Vagina (tissue), 2 donors: ENCODE data around the gene NCK1. TPM values are rescaled to one million over a fixed set of nuclear protein-coding genes. Genes with fewer than 3 reads are reported as not detected.
"Not testable (repeated sequence)": the region's sequence is repeated elsewhere in the genome, so short reads cannot be mapped to it uniquely, and the experiment has no call there.

Experiments
- DNase-seq, 2 donors: peaks; one replicate each; pipeline ENCODE4 v3.0.0-alpha.2; 2017; ENCODE audit errors: extremely low spot score in 2 of 2
- H3K27ac ChIP-seq: fragments of 200-600 bp; sonication (generic); one replicate; pipeline ENCODE4 v1.5.1; 2019
- H3K27me3 ChIP-seq: fragments of 200-600 bp; sonication (generic); one replicate; pipeline ENCODE4 v1.5.1; 2019
- H3K36me3 ChIP-seq, 2 donors: fragments of 200-600 bp; sonication (generic); one replicate each; pipeline ENCODE4 v1.5.1; 2017 to 2019
- H3K4me1 ChIP-seq: fragments of 200-600 bp; sonication (generic); one replicate; pipeline ENCODE4 v1.5.1; 2019
- H3K4me3 ChIP-seq, 2 donors: fragments of 200-600 bp; sonication (generic); 1 replicate in 1 of 2; 2 replicates in 1 of 2; pipeline ENCODE4 v1.5.1; 2016 to 2019
- H3K9me3 ChIP-seq: fragments of 200-600 bp; sonication (generic); one replicate; pipeline ENCODE4 v1.5.1; 2019
- CTCF ChIP-seq, 3 experiments: fragments of 450-650 bp in 2 of 3; fragments of 200-600 bp in 1 of 3; sonication (generic) in 1 of 3; IDR thresholded peaks; one replicate each; pipeline ENCODE4 v1.5.1; 2017 to 2019; ENCODE audit warnings: antibody characterized with exemption in 3 of 3, mild to moderate bottlenecking in 2 of 3, moderate library complexity in 2 of 3
- POLR2A ChIP-seq, 2 donors: fragments of 450-650 bp; IDR thresholded peaks; one replicate each; pipeline ENCODE4 v1.6.1; 2017; ENCODE audit warnings: antibody characterized with exemption in 2 of 2, mild to moderate bottlenecking in 2 of 2, moderate library complexity in 2 of 2
- POLR2AphosphoS5 ChIP-seq, 2 donors: sonication (generic); formaldehyde crosslinking; IDR thresholded peaks; one replicate each; pipeline ENCODE4 v1.9.0; 2017; ENCODE audit warnings: antibody characterized with exemption in 2 of 2, mild to moderate bottlenecking in 2 of 2, low read depth in 1 of 2; ENCODE audit not compliant: insufficient read depth in 1 of 2
- intact Hi-C: fragments of 100-400 bp; cut with DNase I; formaldehyde crosslinking; loops from one replicate; pipeline ENCODE4 v1.15.1; 2023
- total RNA-seq: library from RNA; depleted of rRNA; stranded (reverse); fragments of >200 nt; gene quantifications from one replicate; pipeline ENCODE4 v1.2.3, GENCODE V29; 2016

NCK1 gene
- total RNA-seq, 1 donor from 2014 or later, result 45.7 TPM

- Histone ChIP-seq H3K9me3 (no peaks in the 10 kb centered on the region), H3K4me1 (peaks cover 25% of the 10 kb centered on the region), H3K27me3 (no peaks in the 10 kb centered on the region), H3K36me3 (no peaks in the 10 kb centered on the region), H3K27ac (no peak overlapping the region), H3K4me3 (no peak overlapping the region)
- no peak for TF ChIP-seq CTCF (IDR thresholded peaks at IDR 0.05)
- no peak for TF ChIP-seq POLR2A (IDR thresholded peaks at IDR 0.05)
- TF ChIP-seq POLR2AphosphoS5 (IDR thresholded peaks at IDR 0.05; ENCODE audit: insufficient read depth in 1 of 2, low read depth in 1 of 2), result no peak
- no peak for DNase-seq
- intact Hi-C loops, result no loop called here
These were observed 3.6 kb upstream of the NCK1 start for GRCh38 chr3:136858381-136858780.

- intact Hi-C loops, result loop anchor here (5.0 kb wide), 1 partner anchor 108 kb away; the partner anchor contains the start of gene STAG1
- DNase-seq, result no peak
- Histone ChIP-seq H3K27ac (peak overlapping the region; percentile 81), H3K27me3 (no peaks in the 10 kb centered on the region), H3K9me3 (no peaks in the 10 kb centered on the region), H3K36me3 (no peaks in the 10 kb centered on the region), H3K4me1 (peaks cover 32% of the 10 kb centered on the region), H3K4me3 (peak overlapping the region; percentile 63 to 86)
- TF ChIP-seq POLR2A (IDR thresholded peaks at IDR 0.05), result no peak
- TF ChIP-seq CTCF (IDR thresholded peaks at IDR 0.05), result no peak
- no peak for TF ChIP-seq POLR2AphosphoS5 (IDR thresholded peaks at IDR 0.05; ENCODE audit: insufficient read depth in 1 of 2, low read depth in 1 of 2)
These were observed 1.5 kb upstream of the NCK1 start for GRCh38 chr3:136860541-136860940.

GRCh38 chr3:136862617-136863322 lies 762 bp downstream of the NCK1 start:
- Histone ChIP-seq H3K27me3 (no peaks in the 10 kb centered on the region), H3K9me3 (no peaks in the 10 kb centered on the region), H3K27ac (peak overlapping the region; percentile 81), H3K4me1 (peaks cover 35% of the 10 kb centered on the region), H3K4me3 (peak overlapping the region; percentile 63 to 86), H3K36me3 (no peaks in the 10 kb centered on the region)
- no peak for TF ChIP-seq CTCF (IDR thresholded peaks at IDR 0.05)
- intact Hi-C loops, result loop anchor here (5.0 kb wide), 1 partner anchor 110 kb away; the partner anchor contains the start of gene STAG1
- peak in 1 of 2 donors; percentile 90 for DNase-seq

DNA sequence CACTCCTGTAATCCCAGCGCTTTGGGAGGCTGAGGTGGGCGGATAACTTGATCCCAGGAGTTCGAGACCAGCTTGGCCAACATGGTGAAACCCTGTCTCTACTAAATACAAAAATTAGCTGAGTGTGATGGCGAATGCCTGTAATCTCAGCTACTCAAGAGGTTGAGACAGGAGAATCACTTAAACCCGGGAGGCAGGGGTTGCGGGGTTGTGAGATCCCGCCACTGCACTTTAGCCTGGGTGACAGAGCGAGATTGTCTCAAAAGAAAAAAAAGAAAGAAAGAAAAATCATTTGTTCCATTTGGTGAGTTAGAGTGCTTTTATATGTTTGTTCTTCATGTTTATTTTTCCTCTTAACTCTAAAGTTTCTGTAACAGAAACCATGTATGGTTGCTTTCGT lies 7.3 kb downstream of the NCK1 start:
- H3K9me3 ChIP-seq, result no peaks in the 10 kb centered on the region
- H3K36me3 ChIP-seq, result peaks cover 0 to 6% of the 10 kb centered on the region in 2 donors
- intact Hi-C loops, result no loop called here
- H3K4me1 ChIP-seq, result peaks cover 24% of the 10 kb centered on the region
- DNase-seq, result no peak
- H3K27ac ChIP-seq, result no peak overlapping the region
- H3K4me3 ChIP-seq, result no peak overlapping the region
- no peaks in the 10 kb centered on the region for H3K27me3 ChIP-seq
- no peak for TF ChIP-seq POLR2A (IDR thresholded peaks at IDR 0.05)
- no peak for TF ChIP-seq POLR2AphosphoS5 (IDR thresholded peaks at IDR 0.05; ENCODE audit: insufficient read depth in 1 of 2, low read depth in 1 of 2)
- TF ChIP-seq CTCF (IDR thresholded peaks at IDR 0.05), result no peak

DNA sequence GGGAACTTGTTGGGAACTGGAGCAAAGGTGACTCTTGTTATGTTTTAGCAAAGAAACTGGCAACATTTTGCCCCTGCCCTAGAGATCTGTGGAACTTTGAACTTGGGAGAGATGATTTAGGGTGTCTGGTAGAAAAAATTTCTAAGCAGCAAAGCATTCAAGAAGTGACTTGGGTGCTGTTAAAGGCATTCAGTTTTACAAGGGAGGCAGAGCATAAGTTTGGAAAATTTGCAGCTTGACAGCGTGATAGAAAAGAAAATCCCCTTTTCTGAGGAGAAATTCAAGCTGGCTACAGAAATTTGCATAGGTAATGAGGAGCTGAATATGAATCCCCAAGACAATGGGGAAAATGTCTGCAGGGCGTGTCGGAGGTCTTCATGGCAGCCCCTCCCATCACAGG lies 10.2 kb downstream of the NCK1 start:
- DNase-seq, H3K36me3 ChIP-seq, H3K27me3 ChIP-seq, H3K27ac ChIP-seq, H3K9me3 ChIP-seq, intact Hi-C loops, H3K4me3 ChIP-seq: not testable (repeated sequence)
- peaks cover 21% of the 10 kb centered on the region for H3K4me1 ChIP-seq

DNA sequence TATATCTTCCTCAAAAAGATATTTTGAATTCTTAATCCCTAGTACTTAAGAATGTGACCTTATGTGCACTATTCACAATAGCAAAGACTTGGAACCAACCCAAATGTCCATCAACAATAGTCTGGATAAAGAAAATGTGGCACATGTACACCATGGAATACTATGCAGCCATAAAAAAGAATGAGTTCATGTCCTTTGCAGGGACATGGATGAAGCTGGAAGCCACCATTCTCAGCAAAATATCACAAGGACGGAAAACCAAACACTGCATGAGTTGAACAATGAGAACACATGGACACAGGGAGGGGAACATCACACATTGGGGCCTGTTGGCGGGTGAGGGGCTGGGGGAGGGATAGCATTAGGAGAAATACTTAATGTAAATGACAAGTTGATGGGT lies 17.5 kb downstream of the NCK1 start:
- H3K9me3 ChIP-seq, H3K36me3 ChIP-seq, H3K27ac ChIP-seq, intact Hi-C loops, H3K27me3 ChIP-seq, DNase-seq, H3K4me3 ChIP-seq: not testable (repeated sequence)
- peaks cover 15% of the 10 kb centered on the region for H3K4me1 ChIP-seq
